ENCODE results near the gene LRRD1.
"Not testable (repeated sequence)": the region's sequence is repeated elsewhere in the genome, so short reads cannot be mapped to it uniquely, and the experiment has no call there.

Gene LRRD1

GRCh38 chr7:92200791-92201190 is 21.8 kb upstream of the LRRD1 start:
- TF ChIP-seq CTCF (IDR thresholded peaks at IDR 0.05; ENCODE audit: low read depth, low read length) = no peak
- H3K4me3 ChIP-seq (ENCODE audit: low read depth, low read length) = no peak overlapping the region

- no peak overlapping the region for H3K4me3 ChIP-seq (ENCODE audit: low read depth, low read length)
- TF ChIP-seq CTCF (IDR thresholded peaks at IDR 0.05; ENCODE audit: low read depth, low read length) = no peak
These were observed 13.4 kb upstream of the LRRD1 start for GRCh38 chr7:92192326-92192725.

GRCh38 chr7:92189246-92189645 is 10.3 kb upstream of the LRRD1 start:
- not testable (repeated sequence) for H3K4me3 ChIP-seq (ENCODE audit: low read depth, low read length)

GRCh38 chr7:92184294-92184693 is 5.4 kb upstream of the LRRD1 start:
- H3K4me3 ChIP-seq (ENCODE audit: low read depth, low read length) = not testable (repeated sequence)

GRCh38 chr7:92177362-92177761 is 1.6 kb downstream of the LRRD1 start:
- TF ChIP-seq CTCF (IDR thresholded peaks at IDR 0.05; ENCODE audit: low read depth, low read length) = no peak
- no peak overlapping the region for H3K4me3 ChIP-seq (ENCODE audit: low read depth, low read length)

- not testable (repeated sequence) for H3K4me3 ChIP-seq (ENCODE audit: low read depth, low read length)
These were observed 9.4 kb downstream of the LRRD1 start for GRCh38 chr7:92169529-92169928.

GRCh38 chr7:92161271-92161670 is 17.7 kb downstream of the LRRD1 start:
- no peak overlapping the region for H3K4me3 ChIP-seq (ENCODE audit: low read depth, low read length)
- TF ChIP-seq CTCF (IDR thresholded peaks at IDR 0.05; ENCODE audit: low read depth, low read length) = no peak

GRCh38 chr7:92158660-92159575 is 20.0 kb downstream of the LRRD1 start:
- no peak for TF ChIP-seq CTCF (IDR thresholded peaks at IDR 0.05; ENCODE audit: low read depth, low read length)
- no peak overlapping the region for H3K4me3 ChIP-seq (ENCODE audit: low read depth, low read length)

- no peak overlapping the region for H3K4me3 ChIP-seq (ENCODE audit: low read depth, low read length)
- no peak for TF ChIP-seq CTCF (IDR thresholded peaks at IDR 0.05; ENCODE audit: low read depth, low read length)
These were observed 22.0 kb downstream of the LRRD1 start for GRCh38 chr7:92156990-92157389.

Data from WI38 (cell line).